ENCODE data around the gene STX16.

STX16 gene

DNA sequence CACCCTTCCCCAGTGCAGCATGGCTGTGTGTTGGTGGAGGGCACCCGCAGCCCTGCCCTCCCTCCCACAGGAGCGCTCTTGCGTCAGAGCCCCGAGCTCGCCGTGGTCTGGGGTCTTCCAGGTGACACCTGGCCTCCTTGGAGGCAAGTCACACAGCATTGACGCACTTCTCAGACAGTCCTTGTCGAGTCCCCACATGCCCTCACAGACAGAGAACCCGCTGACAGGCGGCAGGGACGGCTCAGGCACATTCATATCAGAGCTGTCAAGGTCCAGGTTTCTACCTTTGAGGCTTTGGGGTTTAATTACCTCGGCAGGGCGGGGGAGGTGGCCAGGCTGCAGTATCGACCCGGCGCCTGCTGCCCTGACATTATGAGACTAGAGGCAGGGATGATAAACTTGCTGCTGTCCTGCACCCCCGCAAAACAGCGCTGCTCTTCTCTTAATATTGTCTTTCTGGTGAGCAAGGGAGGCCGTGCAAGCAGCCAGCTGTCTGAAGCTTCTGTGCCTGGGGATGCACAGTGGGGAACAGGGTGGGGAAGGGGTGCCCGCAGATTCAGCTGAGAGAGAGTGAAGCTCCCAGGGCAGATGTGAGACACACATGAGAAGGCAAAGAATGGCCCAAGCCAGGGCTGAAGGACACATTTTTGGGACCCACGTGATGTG is 46.3 kb downstream of the STX16 start:
- DNase-seq (ENCODE audit: low spot score) = no peak

DNA sequence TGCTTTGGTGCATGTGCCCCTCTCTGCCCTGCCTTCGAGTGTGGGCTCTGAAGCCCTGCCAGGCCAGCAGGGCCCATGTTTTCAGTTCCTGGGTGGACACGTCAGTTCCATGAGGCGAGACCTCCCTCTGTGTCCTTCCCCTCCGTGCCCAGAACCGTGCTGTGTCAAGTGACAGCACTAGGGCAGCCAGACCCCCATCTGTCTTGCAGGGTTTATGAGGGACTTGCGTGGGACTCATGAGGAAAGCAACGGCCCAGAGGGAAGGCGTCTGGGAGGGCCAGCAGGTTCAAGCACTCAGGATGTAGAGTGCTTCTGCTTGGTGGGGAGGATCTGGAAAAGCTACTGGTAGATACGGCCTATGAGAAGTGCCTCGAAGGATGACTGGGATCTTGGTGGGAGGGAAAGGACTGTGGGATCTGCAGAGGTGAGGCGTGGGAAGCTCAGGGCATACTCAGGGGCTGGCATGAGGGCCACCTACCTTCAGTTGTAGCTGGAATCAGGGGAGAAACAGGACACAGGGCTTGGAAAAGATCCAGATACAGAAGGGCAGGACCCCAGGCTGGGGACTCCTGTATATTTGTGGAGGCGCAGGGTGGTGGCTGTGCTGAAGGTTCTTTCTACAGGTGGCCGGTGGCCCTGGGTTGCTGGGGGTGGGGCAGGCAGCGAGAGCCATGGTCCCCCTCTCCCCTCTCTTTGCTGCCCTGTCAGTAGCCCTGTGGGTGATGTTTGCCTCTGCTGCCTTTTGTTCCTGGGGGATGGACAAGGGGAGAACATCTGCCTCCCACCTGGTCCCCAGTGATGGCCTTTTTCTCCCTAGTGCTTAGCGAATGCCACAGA is 47.0 kb downstream of the STX16 start:
- no peak for DNase-seq (ENCODE audit: low spot score)

DNA sequence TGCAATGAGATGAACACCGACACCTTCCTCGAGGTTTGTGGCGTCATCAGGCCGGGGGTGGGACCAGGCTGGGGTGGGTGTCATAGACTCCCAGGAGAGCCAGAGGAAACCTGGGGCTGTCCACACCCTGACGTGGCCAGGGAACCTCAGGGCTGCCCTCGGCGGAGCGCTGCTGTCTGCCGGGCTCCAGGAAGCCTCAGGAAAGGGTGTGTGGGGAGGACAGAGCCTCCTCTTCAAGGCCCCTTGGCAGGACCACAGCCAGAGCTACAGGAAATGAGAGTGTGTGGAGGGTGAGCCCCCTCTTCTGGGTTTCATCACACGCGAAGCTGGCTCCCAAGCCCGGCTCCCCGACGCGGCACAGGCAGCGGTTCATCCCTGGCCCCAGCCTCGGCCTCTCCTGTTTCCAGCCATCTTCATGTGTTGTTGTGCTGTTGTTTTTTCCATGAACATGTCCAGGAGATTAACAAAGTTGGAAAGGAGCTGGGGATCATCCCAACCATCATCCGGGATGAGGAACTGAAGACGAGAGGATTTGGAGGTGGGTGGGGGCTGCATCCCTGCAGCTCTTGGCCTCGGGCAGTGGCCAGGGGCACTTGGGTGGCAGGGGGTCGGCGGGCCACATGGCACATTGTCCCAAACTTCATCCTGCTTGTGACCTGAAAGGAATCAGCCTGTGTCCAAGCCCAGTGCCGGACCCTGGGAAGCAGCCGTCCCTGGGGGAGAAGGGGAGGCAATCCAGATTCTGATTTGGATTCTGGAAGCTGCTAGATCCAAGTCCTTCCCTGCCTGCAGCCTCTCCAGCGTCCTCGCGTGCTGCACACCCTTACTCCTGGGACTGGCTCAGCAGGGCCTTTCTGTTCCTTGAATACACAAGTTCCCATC is 47.9 kb downstream of the STX16 start:
- no peak for DNase-seq (ENCODE audit: low spot score)

DNA sequence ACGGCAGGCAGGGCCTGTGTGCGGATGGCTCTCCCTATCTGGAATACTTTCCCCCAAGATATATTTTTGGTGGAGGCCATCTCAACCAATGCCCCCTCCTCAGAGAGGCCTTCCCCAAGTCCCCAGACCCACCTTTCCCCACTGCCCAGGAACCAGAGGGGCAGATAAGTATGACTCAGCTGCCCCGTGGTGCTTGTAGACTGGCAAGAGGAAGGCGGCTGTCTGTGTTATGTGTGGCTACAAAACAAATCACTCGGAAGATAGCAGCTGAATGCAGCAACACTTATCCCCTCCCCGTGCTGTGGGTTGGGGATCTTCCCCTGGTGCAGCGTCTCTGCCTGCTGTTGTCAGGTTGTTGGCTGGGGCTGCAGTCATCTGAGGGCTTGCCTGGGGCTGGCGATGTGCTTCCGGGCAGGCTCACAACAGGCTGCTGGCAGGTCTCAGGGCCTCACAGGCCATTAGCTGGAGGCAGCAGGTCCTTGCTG is 48.6 kb downstream of the STX16 start:
- no peak for DNase-seq (ENCODE audit: low spot score)

DNA sequence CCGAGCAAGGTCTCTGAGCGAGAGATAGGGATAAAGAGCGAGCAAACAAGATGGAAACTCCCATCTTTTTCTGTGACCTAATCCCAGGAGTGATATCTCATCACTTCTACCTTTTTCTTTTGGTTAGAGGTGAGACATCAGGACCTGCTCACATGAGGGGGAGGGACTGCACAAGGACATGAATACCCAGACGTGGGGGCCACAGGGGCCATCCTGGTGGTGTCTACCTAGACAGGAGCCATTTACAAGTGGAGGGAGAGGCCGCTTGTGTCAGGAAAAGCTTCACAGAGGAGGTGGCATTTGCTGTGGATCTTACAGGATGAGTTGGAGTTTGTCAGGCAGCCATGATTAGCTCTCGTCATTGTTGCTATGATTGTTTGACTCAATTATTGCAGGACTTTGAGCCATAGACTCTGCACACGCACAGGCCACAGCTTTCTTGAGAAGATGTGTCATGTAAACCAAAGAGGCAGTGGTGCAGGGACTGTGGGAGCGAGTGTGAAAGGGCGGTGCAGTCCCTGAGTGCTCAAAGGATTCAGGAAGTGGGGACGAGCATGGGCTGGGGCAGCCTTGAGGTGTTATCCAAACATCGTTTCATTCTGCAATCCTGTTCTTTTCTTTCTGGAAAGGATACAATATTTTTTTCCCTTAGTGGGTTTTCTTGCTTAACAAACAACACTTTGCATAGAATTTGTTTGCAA is 49.2 kb downstream of the STX16 start:
- no peak for DNase-seq (ENCODE audit: low spot score)

DNA sequence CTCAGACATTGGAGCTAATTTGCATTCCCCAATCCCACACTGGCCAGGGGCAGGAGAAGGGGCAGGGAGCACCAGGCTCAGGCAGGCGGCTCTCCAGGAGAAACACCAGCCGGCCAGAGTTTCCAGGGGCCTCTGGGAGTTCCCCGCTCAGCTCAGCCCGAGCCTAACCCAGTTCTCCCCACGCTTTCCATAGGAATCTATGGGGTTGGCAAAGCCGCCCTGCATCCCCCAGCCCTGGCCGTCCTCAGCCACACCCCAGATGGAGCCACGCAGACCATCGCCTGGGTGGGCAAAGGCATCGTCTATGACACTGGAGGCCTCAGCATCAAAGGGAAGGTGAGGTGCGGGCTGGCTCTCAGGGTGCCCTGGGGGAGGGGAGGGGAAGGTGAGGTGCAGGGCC is 49.7 kb downstream of the STX16 start:
- DNase-seq (ENCODE audit: low spot score) = no peak

DNA sequence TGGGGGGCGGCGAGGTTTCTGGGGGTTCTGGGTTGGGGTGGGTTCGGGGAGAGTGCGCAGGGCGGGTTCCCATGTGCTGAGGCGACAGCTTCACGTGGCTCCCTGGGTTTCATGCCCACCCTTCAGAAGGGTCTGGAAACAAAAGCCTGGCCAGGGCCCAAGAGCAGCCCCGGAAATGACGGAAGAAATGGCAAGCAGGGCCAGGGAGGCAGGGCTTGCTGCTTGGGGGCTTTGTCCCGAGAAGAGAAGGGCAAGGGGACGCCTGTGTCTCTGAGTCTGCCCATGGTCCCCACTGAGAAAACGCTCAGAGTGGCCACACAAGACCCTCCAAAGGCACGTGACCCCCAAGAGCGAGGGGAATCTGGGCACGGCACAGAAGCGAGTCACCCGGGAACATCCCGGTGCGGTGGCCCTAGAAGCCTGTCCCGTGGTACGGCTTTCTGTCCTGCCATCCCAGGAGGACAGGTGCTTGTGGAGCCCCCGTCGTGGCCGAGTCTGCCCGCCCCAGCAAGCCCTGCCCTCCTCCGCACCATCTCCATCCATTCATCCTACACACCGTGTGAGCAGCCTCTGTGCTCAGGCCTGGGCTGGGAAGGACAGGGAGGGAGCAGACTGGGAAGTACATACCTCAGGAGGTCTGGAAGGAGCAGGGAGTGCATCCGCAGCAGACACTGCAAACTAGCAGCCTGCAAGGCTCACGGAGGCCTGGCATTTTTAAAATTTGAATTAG is 50.5 kb downstream of the STX16 start:
- no peak for DNase-seq (ENCODE audit: low spot score)

DNA sequence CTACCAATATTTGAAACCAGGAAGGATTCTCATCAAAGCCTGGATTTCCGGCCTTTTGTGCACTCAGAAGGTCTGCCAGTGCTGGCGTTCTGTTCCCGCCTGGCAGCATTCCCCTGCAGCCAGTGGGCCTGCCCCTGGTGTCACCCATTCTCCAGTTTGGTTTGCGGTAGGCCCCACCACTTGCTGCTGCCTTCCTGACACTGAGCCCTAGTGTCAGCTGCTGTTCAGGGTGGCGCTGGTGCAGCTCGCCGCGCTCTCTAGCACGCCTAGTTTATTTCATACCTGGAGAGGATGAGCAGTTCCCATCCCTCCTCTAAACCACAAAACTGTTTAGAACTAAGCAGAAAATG is 51.1 kb downstream of the STX16 start:
- no peak for DNase-seq (ENCODE audit: low spot score)

DNA sequence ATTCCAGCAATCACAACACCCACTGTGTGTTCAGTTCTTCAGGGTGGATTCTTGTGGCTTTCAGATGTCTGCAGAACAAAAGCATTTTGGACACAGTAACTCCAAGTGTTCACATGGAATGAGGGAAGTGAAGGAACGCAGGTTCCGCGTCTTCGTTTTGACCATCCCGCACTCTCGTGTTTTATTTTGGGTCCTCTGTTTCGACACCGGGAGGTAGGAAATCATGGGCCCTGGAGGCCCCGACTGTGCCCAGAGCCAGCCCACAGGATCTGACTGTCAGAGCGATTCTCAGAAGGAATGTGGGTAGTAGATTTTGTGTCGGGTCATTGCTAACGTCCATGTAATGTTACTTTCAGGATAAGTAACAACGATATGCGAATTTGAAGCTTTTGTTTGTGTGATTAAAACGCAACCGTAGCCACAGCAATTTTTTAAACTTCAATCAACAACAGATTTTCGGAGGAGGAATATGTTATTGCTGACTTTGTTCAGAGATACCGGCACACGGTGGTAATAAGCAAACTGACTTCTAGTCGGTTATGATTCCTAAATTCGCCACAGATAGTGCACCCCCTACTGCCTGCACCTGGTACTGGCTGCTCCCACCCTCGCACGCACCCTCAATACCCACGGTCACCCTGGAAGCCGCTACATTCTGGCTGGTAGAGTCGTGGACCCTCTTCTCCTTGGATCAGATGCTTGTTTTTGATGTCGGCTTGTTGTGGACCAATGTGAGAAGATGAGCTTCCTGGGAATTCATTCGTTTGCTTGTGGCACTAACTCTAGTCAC is 52.0 kb downstream of the STX16 start:
- DNase-seq (ENCODE audit: low spot score) = no peak

DNA sequence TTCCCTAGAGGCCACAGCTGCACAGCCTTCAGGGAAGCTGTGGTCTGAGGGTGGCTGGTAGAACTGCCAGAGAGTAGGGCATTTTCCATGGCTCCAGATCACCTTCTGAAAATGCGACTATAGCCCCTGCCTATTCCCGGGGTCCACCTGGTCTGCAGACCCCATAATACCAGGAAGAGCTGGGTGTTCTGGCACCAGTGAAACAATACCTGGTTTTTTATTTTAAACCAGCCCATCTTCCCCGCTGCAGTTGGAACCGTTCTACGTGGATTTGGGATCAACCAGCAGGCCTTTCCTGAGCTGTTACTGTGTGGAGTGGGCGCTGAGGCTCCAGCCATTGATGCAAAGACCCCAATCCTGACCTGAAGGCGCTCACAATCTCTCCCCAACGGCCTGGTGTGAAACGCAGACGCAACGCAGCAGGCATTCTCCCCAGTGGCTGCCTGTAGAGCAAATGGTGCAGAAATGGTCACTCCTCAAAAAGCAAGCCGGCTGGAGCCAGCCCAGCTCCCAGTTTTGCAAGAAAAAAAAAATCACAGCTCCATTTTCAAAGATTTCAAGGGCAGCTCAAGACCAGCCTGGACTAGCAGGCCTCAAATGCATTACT is 52.8 kb downstream of the STX16 start:
- DNase-seq (ENCODE audit: low spot score) = no peak

DNA sequence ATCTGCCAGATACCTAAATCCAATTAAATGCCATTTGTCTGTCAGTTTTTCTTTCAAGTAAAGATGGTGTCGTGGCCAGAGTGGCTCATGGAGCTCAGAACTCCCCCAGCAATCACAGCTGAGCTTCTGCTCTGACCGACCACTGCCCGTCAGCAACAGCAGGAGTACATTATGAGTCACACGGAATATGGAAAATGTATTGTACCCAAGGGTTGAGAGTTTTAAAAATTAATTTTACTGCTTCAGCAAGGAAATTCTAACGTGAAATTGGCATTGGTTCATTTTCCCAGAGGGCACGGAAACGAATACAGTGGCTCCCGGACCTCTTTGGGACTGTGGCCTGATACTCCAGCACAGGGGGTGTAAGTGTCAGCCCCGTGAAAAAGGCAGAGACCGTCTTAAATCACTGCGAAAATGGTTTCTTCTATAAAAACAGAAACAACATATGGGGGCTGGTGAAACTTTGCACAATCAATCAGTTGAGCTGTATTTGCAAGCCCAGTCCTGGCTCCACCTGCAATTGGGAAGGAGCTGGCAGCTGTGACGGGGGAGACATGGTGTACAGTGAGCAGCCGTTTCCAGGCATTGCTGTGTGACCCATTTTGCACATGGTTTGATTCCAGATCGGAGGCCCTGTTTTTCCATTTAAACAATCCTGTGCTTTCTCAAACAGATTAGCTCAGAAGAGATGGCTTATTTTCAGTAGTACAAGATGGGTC is 54.3 kb downstream of the STX16 start:
- no peak for DNase-seq (ENCODE audit: low spot score)

DNA sequence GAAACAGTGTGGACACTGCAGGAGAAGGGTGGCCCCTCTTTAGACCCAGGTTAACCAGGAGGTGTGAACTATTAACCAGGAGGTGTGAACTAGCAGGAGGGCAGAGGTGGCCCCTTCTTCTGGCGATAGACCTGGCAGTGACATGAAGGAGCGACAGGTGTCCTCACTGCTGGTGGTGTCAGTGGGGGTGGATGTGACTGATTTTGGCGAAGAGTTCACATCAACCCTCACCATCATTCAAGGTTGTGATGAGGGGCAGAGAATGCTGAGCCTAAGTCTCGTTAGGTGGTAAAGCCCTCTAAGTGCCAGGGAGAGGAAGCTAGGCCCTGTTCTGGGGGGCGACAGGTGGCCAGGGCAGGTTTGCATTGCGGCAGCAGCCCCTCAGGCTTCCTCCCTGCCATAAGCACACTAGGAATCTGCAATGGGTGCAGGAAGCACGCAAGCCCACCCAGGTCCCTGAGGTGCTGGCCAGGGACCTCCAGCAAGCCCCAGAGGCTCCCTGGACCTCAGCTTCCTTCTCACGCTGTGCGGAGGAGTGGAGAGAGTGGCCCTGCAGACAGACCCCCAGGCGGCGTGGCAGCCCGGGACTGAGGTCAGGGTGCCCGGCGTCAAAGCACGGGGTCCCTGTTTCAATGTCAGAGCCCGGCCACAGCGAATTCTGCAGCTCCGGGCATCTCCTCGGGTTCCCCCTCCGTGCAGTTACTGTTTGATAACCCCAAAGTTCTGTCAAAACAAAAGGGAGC is 55.2 kb downstream of the STX16 start:
- no peak for DNase-seq (ENCODE audit: low spot score)

DNA sequence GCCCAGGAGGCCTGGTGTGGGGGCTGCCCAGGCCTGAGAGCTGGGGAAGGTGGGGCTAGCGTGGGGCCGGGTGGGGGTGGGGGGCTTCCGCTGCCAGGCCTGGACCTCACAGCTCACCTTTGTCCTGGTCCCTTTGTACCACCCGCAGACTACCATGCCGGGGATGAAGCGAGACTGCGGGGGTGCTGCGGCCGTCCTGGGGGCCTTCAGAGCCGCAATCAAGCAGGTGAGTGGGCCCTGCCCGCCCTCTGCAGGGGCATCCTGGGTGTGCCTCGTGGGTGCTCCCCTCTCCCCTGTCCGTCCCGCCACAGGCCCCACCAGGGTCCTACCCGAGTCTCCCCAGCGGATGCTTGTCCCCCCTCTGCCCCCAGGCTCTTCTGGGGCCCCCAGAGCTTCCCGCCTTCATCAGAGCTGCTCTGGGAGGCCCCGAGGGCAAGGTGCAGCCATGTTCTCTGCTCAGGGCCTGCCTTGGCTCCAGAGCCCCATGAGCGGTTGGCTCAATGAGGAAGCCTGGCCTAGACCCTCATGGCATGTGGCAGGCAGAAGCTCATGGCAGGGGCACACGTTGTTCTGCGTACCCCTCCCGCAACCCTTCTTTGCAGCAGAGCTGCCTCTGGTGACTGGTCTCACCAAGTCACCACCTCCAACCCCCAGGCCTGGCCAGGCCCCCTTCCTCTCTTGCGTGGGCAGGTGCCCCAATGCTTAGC is 56.0 kb downstream of the STX16 start:
- DNase-seq (ENCODE audit: low spot score) = no peak

DNA sequence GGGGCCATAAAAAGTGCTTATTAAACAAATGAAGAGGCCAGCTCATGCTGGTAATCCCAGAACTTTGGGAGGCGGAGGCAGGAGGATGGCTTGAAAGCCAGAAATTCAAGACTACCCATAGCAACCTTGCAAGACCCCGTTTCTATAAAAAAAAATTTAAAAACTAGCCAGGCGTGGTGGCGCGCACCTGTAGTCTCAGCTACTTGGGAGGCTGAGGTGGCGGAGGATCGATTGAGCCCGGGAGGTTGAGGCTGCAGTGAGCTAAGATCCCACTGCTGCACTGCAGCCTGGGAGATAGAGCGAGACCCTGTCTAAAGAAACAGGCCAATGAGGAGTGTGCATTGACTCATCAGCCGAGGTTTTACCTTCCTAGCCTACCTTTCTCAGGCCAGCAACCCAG is 56.7 kb downstream of the STX16 start:
- DNase-seq (ENCODE audit: low spot score) = no peak

DNA sequence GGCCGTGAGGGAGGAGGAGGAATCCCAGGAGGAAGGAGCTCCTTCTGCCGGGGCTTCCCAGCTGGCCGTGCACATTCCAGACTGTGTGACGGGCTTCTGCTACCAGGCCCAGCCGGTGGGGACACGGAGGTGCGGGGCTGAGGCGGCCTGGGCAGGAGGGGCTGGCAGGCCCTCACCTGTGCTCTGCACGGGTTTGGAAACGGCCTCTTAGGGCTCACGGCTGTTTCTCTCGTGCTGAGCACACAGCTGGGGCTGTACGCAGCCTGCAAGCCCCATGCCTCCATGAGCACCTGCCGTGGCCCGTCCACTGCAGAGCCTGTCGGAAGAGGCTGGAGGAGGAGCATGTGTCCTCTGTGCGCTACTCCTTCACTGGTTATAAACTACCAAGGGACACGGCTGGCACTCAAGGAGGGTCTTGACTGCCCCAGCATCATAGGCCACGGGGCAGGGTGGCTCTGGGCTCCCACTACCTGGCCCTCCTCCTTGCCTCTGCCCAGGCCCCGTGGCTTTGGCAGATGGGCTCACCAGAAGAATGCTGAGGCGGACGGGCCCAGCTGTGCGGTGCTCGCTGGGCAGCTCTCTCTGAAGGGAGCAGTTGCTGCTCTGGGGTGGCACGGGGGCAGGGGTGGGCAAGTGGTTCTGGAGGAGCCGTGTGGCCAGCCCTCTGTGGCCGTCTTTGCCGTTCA is 57.3 kb downstream of the STX16 start:
- no peak for DNase-seq (ENCODE audit: low spot score)

DNA sequence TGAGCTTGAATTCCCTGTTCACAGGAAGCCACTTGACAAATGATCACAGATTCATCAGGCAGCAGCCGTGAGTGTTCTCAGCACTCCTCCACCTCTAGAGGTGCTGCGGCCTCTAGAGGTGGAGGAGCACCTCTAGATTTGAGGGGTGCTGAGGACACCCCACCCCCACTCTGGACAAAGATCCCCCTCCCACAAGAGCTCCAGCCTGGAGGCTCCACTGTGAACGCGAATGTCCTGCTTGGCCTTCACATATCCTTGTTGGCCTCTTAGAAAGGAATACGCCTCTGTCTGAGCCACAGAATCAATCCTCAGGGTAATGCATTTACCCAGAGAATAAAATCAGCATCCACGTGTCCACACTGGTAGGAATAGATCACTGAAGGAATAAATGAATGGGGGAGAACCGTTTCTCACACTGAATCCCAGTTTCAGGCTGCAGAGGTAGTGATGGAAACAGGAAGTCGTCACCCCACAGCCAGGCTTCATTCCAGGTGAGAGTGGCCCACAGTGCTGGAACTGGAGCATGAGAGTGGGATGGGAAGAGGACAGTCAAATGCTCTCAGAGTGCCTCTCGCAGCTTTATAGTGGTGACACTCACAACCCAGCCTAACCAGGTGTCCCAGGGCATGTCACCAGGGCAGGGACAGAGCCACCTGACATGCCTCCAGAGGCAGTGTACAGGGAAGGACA is 58.1 kb downstream of the STX16 start:
- no peak for DNase-seq (ENCODE audit: low spot score)

DNA sequence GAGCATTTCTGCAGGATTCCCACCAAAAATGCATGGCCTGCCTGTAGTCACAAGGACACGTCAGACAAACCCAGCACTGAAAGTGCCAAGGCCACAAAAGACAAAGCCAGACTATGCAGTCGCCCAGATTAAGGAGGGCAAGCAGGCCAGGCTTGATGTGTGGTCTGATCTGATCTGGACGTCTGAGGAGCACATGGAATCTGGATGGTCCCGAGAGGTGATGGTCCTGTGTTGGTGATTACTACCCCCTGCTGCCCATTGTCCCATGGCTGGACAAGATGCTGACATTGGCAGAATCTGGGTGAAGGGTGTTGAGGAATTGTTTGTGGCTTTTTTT is 58.6 kb downstream of the STX16 start:
- DNase-seq (ENCODE audit: low spot score) = no peak
